ENCODE results near the gene LZTFL1.

The LZTFL1 gene

DNA sequence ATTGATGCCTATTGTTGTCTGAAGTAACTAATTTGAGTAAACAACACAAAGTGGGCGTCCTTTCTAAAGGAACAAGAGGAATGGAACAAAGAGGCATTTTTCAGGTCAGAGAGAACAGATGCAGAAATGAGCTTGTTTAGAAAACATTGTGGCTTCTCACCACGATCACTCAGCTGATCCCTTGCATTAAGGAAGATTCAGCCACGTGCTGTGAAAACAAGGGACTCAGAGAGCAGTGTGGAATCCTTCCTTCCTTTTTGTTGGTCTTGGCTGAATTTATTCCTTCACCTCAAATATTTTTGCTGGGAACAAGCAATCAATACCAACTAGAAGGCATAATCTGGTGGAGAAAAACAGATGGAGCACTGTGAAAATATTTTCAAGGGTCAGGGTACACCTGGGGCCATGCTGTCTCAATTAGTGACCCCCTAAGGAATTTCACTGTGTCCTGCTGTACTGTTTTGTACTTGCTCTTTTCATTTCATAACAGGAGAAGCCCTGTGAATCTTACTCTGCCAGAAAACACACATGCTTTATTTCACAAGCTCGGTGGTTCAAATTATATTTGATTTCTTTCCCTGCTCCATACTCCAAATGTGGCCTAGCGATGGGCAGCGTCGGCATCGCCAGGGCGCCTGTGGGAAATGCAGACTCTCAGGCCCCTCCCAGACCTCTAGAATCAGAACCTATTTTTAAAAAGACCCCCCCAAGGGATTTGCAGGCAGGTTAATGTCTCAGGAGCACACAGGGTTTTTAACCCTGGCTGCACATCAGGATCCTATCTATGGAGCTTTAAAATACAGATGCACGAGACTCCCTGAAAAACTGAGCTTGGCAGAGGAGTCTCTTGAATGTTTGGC lies 34.0 kb downstream of the LZTFL1 start:
- DNase-seq (ENCODE audit: low read depth), result no peak

DNA sequence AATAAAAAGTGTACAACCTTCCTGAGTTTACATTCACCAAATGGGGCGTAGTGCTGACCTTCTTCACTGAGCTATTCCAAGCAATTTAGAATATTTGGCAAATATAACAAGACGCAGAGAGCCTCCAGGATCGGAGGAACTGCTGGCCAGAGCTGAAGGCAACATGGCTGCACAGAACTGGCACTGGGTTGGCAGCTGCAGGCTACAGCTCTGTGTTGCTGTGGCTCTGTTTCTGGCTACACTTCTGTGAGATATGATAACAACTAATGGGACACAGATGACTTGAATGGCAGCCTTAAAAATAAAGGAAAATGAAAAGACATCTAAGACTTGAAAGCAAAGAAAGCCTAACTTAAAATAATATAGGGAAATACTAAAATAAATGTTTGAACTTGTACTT lies 34.8 kb downstream of the LZTFL1 start:
- no peak for DNase-seq (ENCODE audit: low read depth)

DNA sequence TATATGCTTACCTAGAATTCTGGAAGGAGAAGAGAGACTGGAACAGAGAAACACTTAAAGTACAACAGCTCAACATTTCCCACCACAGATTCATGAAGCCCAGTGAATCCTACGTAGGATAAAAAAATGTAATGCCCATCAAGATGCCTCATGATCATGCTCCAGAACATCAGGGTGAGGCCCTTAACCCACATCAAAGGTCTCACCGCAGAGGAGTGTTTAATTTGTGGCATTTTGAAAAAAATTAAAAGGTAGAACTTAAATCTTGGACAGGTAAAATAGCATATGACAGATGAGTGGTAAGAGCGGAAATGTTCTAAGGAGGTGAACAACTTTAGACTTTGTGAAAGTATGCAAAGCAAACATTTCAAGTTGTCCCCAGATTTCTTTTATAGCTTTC lies 35.8 kb downstream of the LZTFL1 start:
- DNase-seq (ENCODE audit: low read depth), result no peak

DNA sequence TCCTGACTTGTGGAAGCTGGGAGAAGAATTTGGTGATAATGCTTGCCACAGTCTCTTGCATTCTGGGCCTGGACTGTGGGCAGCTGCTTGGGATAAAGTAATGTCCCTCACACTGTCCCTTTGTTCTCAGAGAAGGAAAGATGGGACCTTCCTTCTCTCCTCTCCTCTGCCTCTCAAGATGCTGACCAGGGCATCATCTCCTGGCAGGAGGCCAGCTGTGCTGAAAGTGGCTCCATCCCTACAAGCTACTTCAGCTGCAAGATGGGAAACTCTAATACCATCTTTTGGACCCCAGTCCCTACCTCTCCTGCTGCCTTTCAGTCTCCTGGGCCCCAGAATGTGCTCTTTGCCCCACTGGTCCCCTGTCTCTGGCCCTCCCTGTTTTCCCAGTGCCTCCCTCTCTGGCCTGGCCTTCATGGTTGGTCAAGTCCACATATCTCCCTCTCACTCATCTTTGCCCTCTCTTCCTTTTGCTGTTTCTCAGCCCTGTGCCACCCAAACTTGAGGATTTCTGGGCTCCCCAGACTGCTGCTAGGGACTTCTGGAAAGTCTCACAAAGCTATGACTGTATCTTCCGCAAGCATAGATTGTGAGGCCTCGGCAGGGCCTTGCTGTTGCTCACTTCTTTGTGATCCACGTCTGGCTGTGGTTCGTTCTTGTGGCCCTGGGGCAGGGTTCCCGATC lies 38.5 kb downstream of the LZTFL1 start:
- no peak for DNase-seq (ENCODE audit: low read depth)

DNA sequence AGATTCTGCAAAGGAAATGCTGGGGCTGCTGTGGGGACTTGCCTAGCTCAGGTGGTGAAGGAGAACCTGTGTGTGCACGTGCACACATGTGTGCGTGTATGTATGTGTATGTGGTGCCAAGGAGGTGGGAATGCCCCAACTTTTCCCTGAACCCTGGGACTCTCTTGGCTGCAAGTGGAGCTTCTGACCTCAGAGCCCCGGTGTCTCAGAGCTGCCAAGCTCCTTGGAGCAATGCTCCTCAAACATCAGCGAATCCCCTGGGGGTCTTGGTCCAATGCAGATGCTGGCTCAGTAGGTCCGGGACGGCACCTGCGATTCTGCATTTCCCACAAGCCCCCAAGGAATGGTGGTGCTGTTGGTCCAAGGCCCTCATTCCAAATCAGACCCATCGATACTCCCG lies 39.8 kb downstream of the LZTFL1 start:
- no peak for DNase-seq (ENCODE audit: low read depth)

DNA sequence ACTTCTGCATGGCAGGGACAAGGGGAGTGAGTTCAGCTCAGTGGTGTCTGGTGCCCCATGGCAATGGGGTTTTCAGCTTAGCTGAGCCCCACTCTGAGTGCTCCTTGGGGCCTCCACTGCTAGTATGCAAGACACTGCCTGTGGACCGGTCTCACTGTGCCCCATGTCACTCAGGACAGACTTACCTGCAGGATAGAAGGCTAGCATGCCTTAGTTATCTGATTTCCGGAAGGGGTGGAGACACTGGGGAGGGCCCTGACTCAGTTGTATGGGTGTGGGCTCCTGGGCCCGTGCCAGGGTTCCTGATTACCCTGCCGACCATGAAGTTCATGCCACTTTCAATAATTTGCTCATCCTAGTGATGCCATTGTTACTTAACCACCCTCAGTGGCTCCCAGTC lies 41.3 kb downstream of the LZTFL1 start:
- DNase-seq (ENCODE audit: low read depth), result no peak

DNA sequence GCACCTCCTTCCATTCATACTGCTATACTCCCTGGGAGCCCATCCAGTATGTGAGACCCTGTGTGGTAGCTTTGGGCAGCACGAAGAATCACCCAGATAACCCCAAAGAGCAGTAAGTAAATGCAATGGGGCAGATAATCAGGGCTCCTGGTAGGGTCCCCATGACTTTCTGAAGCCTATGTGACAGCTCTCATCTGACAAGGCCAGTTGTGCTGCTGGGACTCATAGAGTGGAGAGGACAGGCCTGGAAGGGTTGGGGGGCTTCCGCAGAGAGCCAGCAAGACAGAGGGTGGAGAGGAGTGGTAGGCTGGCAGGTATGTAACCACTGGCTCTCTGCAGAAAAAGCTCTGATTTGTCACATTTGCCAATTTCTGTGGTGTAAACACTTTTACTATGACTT lies 42.3 kb downstream of the LZTFL1 start:
- no peak for DNase-seq (ENCODE audit: low read depth)

DNA sequence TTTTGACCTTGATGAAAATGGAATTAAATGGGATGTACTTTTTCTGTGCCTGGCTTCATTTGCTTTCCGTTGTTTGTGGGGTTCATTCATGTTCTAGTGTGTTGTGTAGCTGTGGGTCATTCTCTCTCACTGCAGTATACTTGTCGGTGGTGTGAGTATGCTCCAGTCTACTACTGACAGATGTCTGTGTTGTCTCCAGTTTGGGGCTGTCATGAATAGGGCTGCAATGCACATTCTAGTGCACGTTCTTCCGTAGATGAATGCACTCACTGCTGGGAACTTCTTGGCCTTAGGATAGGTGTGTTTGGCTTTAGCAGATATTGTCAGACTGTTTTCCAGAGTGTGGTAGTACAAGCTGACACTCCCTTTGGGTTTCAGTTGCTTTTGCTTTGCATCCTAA lies 43.9 kb downstream of the LZTFL1 start:
- no peak for DNase-seq (ENCODE audit: low read depth)

DNA sequence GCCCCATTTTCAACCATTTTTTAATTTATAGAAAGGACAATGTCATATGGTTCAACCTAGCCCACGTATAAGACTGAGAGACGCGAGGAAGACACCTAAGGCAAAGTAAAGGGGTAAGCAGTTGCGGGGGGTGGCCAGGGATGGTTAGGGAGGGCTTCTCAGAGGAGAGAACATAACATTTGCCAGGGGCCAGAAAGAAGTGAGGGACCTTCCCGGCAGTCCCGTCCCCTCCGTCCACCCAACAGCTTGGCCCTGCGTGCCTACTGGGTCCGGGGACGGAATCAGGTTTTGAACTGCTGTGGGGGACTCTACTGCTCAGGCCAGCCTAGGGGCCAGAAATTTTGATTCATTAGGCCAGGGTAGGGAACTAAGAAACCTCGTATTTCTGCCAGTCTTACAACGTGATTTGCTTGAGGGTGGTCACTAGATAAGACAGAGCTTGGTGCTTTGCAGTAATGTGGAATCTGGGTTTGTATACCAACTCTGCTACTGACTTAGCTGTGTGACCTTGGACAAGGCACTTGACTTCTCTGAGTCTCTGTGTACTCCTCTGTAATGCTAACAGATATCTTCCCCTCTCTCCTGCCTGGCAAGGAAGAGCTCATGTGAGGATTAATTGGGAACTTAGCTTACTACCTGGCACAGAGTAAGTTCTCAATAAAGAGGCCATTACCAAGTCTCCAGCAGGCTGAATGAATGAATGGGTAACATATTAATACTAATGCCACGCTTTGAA lies 44.8 kb downstream of the LZTFL1 start:
- no peak for DNase-seq (ENCODE audit: low read depth)

DNA sequence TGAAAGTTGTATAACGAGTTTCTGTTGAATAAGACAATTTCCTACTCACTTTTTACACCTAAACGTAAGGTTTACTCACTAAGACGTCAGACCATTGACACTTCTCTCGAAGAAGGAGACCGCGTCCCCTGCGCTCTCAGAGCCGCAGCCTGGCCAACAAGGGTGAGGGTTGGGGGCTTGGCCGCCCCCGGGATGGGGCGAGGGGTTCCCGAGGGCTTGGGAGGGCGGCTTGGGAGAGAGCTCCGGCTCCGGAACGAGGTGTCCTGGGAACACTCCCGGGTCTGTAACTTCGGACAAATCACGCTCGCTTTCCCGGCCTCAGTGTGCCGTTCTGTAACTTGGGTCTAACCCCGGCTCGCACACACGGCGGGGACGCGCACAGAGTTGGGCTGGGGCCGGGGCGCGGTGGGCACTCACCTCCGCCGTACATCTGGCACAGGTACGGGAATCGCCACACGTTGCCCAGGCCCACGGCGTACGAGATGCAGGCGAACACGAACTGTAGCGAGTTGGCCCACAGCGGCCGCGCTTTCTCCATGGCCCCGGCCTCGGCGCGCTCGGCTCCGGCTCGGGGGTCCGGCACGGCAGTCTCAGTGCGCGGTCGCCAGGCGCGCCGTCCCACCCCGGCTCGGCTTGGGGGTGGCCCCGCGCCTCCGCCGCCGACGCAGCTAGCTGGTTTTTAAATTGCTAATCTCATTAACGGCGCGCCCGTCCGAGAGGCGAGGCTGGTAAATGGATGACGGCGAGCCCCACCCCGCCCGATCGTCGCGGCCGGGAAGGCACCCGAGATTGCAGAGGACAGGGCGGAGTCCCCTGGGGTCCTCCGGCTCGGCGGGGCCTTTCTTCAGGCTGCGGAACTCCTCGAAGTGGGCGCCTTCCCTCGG lies 45.8 kb downstream of the LZTFL1 start, which contains the start of gene SLC6A20:
TSS of gene SLC6A20 (minus strand) at position 655 of the 884 bp plus-strand sequence. CDS start at position 538, 117 bp downstream.
- DNase-seq (ENCODE audit: low read depth), result no peak

DNA sequence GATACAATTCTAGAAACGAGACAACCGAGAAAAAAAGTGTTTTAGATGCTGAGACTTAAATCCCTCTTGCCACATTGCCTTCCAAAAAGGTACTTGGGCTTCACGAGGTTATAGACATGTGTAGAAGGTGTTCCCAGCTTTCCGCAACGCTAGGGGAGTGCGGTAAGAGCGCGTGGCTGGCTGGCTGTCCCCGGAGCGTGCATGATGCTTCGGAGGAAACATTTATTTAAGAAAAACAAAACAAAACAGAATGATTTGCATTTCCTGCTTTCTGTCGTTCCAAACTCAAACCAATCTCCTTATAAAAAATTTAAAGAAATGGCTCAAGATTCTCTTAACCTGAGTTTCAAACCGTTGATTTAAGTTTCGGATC lies 46.4 kb downstream of the LZTFL1 start:
- no peak for DNase-seq (ENCODE audit: low read depth)

DNA sequence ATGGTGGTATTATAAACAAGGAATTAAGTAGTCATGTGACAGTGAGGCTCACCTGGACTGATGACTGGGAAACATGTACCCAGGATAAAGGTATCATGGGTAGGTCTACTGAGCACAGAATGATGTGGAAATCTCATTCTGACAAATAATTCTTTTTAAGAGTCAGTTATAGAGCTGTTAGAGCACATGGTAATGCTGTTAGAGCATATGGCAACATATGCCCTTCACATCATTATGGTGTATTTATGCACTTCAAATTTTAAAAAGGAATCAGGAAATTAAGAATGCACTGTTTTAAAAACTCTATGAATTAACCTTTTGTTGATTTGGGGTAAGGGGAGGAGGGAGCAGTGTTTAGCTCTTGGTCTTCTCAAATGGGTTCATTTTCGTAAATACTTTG lies 47.3 kb downstream of the LZTFL1 start:
- DNase-seq (ENCODE audit: low read depth), result no peak

DNA sequence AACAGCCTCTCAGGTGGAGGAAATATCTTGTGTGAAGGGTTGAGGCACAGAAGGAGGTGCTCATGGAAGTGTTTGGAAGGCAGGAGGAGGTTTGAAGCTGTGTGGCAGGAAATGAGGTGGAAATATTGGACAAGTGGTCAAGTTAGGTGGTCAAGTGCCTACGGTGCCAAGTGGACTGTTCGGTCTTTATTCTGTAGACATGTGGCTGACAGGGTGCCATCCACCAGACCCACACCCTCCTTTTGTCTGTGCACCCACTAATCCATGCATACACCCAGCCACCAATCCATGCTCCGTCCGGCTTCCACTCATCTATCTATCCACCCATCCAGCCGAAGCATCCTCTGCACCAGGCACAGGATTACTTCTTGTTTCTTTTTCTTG lies 47.8 kb downstream of the LZTFL1 start:
- no peak for DNase-seq (ENCODE audit: low read depth)

DNA sequence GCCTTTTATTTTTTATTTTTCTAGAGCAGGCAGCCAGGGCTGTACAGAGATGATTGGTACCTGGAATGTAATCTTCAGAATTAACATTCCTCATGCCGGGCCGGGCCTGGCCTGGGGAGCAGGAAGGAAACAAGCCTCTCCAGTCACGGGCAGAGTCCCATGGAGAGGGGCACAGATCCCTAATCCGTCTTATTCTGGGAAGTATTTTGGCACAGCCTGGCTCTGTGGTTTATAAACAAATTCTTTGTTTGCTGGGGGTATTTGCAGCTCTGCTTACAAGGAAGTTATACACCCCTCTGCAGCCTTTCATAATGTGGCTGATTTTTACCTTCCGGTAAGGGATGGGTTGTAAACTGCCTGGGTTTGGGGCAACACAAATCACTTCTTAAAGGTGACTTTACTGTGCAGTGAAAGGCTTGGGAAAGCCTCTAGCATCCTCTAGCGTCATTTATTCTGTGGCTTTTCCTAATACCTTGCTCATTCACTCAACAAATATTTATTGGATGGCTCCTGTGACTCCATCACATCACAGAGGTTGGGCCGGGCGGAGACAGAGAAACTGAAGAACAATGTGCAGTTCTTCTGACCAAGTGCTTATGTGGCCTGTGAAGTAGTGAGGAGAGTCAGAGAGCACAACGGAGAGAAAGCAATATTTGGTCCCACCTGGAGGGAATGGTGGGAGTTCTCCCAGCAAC lies 48.3 kb downstream of the LZTFL1 start:
- no peak for DNase-seq (ENCODE audit: low read depth)

DNA sequence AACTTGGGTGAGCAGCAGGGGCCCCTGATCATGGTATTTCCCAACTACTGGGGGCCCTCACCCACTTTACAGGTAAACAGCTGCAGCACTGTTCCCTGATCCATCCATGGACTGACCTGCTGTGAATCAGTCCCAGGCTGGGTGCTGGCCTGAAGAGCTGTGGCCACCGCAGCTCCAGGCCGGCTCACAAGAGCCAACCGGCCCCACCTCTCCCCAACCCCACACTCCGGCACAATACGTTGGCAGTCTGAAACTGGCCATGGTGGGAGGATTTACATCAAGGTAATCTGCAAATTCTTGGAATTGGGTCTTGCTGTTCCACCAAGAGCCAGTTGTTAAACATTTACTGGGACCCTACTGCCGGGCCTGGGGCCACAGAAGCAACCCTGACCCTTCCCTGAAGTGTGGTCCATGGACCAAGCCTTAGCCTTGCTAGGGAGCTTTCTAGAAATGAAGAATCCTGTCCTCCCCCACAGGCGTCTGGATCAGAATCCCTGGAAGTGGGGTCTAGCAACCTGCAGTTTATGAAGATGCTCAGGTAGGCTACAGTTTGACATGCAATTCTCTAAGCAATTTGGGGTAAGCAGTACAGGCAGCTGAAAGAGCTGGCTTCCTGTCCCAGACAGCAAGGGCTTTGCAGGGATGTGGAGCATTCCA lies 49.3 kb downstream of the LZTFL1 start:
- no peak for DNase-seq (ENCODE audit: low read depth)

DNA sequence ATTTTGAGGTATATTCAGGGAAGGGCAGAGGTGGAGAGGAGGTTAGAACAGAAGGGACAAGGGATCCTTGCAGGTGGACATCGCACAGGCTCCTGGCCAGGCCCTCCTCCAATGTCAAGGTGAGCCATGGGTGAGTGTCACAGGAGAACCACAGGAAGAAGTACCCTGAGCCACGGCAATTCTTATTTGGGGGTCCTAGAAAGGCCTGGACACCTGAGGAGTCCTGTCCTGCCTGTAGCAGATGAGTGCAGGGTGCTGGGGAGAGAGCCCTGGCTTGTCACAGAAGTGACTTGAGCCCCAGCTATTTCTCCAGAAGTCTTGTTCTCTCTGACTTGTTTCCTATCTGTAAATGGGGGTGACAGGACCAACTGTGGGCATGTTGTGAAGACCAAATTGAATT lies 49.9 kb downstream of the LZTFL1 start:
- no peak for DNase-seq (ENCODE audit: low read depth)

DNA sequence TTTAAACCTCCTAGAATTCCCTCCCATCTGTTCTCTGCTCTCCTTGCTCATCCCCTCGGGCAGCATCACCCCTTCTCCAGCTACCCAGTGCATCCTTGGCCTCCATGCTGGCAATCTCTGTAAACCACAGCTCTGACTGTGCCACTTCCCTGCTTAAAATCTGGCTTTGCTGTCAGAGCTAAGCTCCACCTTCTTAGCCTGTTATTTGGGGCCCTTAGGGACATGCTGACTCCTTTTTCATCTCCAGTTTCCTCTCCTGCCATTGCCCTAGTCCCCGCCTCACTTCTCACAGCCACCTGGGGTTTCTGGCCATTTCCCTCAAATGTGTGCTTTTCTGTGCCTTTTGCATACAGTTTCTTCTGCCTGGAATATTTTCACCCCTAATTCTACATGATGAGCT lies 51.3 kb downstream of the LZTFL1 start:
- no peak for DNase-seq (ENCODE audit: low read depth)

DNA sequence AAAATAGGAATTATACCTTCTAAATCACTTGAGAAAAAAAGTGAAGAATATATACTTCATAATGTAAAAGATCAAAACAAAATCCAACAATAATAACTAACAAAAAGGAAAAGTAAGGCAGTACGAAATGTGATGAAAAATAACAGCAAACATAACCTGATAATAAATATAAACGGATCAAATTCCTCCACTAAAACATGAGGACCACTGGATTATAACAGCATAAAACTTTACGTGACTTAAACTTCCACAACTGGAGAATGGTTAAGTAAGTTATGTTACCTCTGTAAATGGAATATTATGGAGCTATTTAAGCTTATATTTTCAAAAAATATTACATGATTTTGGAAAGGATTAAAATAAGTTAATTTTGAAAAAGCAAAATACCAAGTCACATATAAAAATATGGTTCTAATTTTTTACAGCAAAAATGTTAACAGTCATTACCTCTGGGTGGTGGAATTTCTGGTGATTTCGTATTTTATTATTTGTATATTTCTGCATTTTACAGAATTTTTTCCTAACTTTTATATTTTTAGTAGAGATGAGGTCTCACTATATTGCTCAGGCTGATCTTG lies 52.6 kb downstream of the LZTFL1 start:
- no peak for DNase-seq (ENCODE audit: low read depth)

DNA sequence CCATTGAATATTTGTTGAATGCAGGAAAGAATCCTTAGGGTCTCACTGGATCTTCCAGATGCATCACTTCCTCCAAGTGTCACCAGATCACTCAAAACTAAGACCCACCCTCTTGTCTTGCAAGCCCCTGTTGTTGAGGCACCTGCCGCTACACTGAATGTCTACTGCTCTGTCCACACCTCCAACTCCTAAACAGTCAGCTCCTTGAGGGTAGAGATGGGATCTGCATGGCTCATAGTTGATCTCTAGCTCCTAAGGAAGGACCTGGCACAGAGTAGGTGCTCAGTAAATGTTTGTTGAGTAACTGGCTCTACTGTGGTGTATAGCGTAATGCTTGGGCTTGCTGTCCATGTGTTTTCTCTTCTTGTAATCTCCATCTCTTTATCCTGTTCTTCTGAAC lies 54.4 kb downstream of the LZTFL1 start:
- DNase-seq (ENCODE audit: low read depth), result no peak

DNA sequence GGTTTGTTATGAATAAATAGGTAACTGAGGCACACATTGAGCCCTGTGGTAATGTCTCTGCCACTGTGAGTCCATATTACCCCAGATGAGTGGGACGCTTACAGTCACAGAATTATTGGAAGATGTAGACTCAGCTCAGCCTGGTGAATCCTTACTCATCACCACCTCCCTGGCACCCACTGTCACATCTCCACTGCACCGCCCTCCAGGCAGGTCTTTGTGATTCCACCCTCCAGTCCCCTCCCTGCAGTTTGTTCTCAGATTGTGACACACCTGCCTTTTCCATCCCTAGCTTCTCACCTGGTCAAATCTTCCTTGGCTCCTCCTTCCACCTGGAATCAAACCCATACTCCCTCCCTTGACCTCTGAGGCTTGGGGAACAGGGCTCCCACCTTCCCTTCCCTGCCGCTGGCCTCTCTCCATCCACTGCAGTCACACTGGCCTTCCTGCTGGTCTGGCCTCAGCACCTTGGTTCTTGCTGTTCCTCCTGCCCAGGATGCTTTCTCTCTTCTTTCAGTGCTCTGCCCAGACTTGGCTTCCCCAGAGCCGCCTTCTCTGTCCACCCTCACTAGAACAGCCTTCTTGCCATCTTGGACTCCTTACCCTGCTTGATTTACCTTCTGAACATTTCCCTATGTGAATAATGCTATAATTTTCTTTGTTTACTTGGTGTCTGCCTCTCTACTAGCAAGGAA lies 55.0 kb downstream of the LZTFL1 start:
- DNase-seq (ENCODE audit: low read depth), result no peak

Data from fibroblast of the conjunctiva (primary cell).